Measurements from ENCODE around the gene ZNF438. TPM values are rescaled to one million over a fixed set of nuclear protein-coding genes. Genes with fewer than 3 reads are reported as not detected.
"Not testable (repeated sequence)": the region's sequence is repeated elsewhere in the genome, so short reads cannot be mapped to it uniquely, and the experiment has no call there.

Gene ZNF438
- total RNA-seq, 2 experiments from 2014 or later = 2.3 to 2.6 TPM

GRCh38 chr10:30959836-30960210 is 71.8 kb downstream of the ZNF438 start:
- Mint-ChIP-seq H3K9me3 (ENCODE audit: insufficient read depth) (no peaks in the 10 kb centered on the region), H3K27me3 (ENCODE audit: low read depth) (no peaks in the 10 kb centered on the region), H3K27ac (no peak overlapping the region), H3K36me3 (ENCODE audit: low read depth) (no peaks in the 10 kb centered on the region), H3K4me3 (no peak overlapping the region), H3K4me1 (ENCODE audit: low read depth) (peaks cover 4% of the 10 kb centered on the region)
- ChIA-PET POLR2A (no interaction called here), CTCF (no interaction called here)
- DNase-seq = no peak
- no peak for ATAC-seq

- H3K4me3 Mint-ChIP-seq; H3K27me3 Mint-ChIP-seq (ENCODE audit: low read depth); H3K4me1 Mint-ChIP-seq (ENCODE audit: low read depth); DNase-seq; CTCF ChIA-PET; POLR2A ChIA-PET; H3K9me3 Mint-ChIP-seq (ENCODE audit: insufficient read depth); H3K36me3 Mint-ChIP-seq (ENCODE audit: low read depth); H3K27ac Mint-ChIP-seq; ATAC-seq: not testable (repeated sequence)
Observed at GRCh38 chr10:30949218-30949617, 82.4 kb downstream of the ZNF438 start.

GRCh38 chr10:30944005-30944404 is 87.7 kb downstream of the ZNF438 start:
- CTCF ChIA-PET = no interaction called here
- no peak overlapping the region for H3K27ac Mint-ChIP-seq
- no peaks in the 10 kb centered on the region for H3K4me1 Mint-ChIP-seq (ENCODE audit: low read depth)
- DNase-seq (no peak), ATAC-seq (no peak)
- H3K4me3 Mint-ChIP-seq = no peak overlapping the region
- H3K9me3 Mint-ChIP-seq (ENCODE audit: insufficient read depth) = no peaks in the 10 kb centered on the region
- H3K27me3 Mint-ChIP-seq (ENCODE audit: low read depth) = no peaks in the 10 kb centered on the region
- peaks cover 8% of the 10 kb centered on the region for H3K36me3 Mint-ChIP-seq (ENCODE audit: low read depth)
- POLR2A ChIA-PET = no interaction called here

GRCh38 chr10:30943451-30943850 is 88.2 kb downstream of the ZNF438 start:
- ATAC-seq (no peak), DNase-seq (no peak)
- Mint-ChIP-seq H3K4me1 (ENCODE audit: low read depth) (no peaks in the 10 kb centered on the region), H3K36me3 (ENCODE audit: low read depth) (peaks cover 8% of the 10 kb centered on the region), H3K4me3 (no peak overlapping the region), H3K27ac (no peak overlapping the region), H3K27me3 (ENCODE audit: low read depth) (no peaks in the 10 kb centered on the region), H3K9me3 (ENCODE audit: insufficient read depth) (no peaks in the 10 kb centered on the region)
- ChIA-PET CTCF (no interaction called here), POLR2A (no interaction called here)

- POLR2A ChIA-PET = no interaction called here
- DNase-seq (no peak), ATAC-seq (no peak)
- Mint-ChIP-seq H3K4me3 (no peak overlapping the region), H3K36me3 (ENCODE audit: low read depth) (peaks cover 5% of the 10 kb centered on the region), H3K27me3 (ENCODE audit: low read depth) (no peaks in the 10 kb centered on the region), H3K9me3 (ENCODE audit: insufficient read depth) (no peaks in the 10 kb centered on the region), H3K4me1 (ENCODE audit: low read depth) (no peaks in the 10 kb centered on the region), H3K27ac (no peak overlapping the region)
- CTCF ChIA-PET = no interaction called here
Observed at GRCh38 chr10:30940256-30940655, 91.4 kb downstream of the ZNF438 start.

GRCh38 chr10:30939643-30940251 is 91.9 kb downstream of the ZNF438 start:
- DNase-seq (no peak), ATAC-seq (no peak)
- Mint-ChIP-seq H3K4me1 (ENCODE audit: low read depth) (no peaks in the 10 kb centered on the region), H3K27me3 (ENCODE audit: low read depth) (no peaks in the 10 kb centered on the region), H3K27ac (no peak overlapping the region), H3K9me3 (ENCODE audit: insufficient read depth) (no peaks in the 10 kb centered on the region), H3K4me3 (no peak overlapping the region), H3K36me3 (ENCODE audit: low read depth) (peaks cover 8% of the 10 kb centered on the region)
- POLR2A ChIA-PET = no interaction called here
- CTCF ChIA-PET = no interaction called here

- no peak for DNase-seq
- POLR2A ChIA-PET = no interaction called here
- no peak overlapping the region for H3K27ac Mint-ChIP-seq
- ATAC-seq = no peak
- CTCF ChIA-PET = no interaction called here
- H3K36me3 Mint-ChIP-seq (ENCODE audit: low read depth) = peaks cover 11% of the 10 kb centered on the region
- H3K4me1 Mint-ChIP-seq (ENCODE audit: low read depth) = no peaks in the 10 kb centered on the region
- H3K27me3 Mint-ChIP-seq (ENCODE audit: low read depth) = no peaks in the 10 kb centered on the region
- no peaks in the 10 kb centered on the region for H3K9me3 Mint-ChIP-seq (ENCODE audit: insufficient read depth)
- H3K4me3 Mint-ChIP-seq = no peak overlapping the region
Observed at GRCh38 chr10:30935078-30935477, 96.6 kb downstream of the ZNF438 start.

- Mint-ChIP-seq H3K4me1 (ENCODE audit: low read depth) (peaks cover 14% of the 10 kb centered on the region), H3K27ac (no peak overlapping the region), H3K27me3 (ENCODE audit: low read depth) (no peaks in the 10 kb centered on the region), H3K36me3 (ENCODE audit: low read depth) (peaks cover 15% of the 10 kb centered on the region), H3K9me3 (ENCODE audit: insufficient read depth) (no peaks in the 10 kb centered on the region), H3K4me3 (no peak overlapping the region)
- POLR2A ChIA-PET = no interaction called here
- CTCF ChIA-PET = interaction anchor here (1.2 kb wide), 1 partner anchor 9 kb away, joined by 3 read pairs; no protein-coding TSS in a partner anchor
- ATAC-seq (no peak), DNase-seq (no peak)
Observed at GRCh38 chr10:30931094-30931493, 100.6 kb downstream of the ZNF438 start.

GRCh38 chr10:30929901-30930520 is 101.7 kb downstream of the ZNF438 start:
- H3K27me3 Mint-ChIP-seq (ENCODE audit: low read depth) = no peaks in the 10 kb centered on the region
- CTCF ChIA-PET = interaction anchor here (0.6 to 1.2 kb wide), 2 partner anchors 57 to 146 kb away, joined by 3 to 4 read pairs; no protein-coding TSS in a partner anchor
- H3K36me3 Mint-ChIP-seq (ENCODE audit: low read depth) = peaks cover 9% of the 10 kb centered on the region
- ATAC-seq = no peak
- H3K27ac Mint-ChIP-seq = no peak overlapping the region
- no peak for DNase-seq
- H3K4me1 Mint-ChIP-seq (ENCODE audit: low read depth) = peaks cover 14% of the 10 kb centered on the region
- peaks cover 6% of the 10 kb centered on the region for H3K9me3 Mint-ChIP-seq (ENCODE audit: insufficient read depth)
- POLR2A ChIA-PET = interaction anchor here (0.6 to 1.1 kb wide), 2 partner anchors 102 to 245 kb away, joined by 3 read pairs; partner anchors contain the start of gene ZNF438
- H3K4me3 Mint-ChIP-seq = peak overlapping the region; percentile 64

GRCh38 chr10:30929311-30929729 is 102.3 kb downstream of the ZNF438 start:
- peaks cover 12% of the 10 kb centered on the region for H3K36me3 Mint-ChIP-seq (ENCODE audit: low read depth)
- ATAC-seq (peak; percentile 51), DNase-seq (peak; percentile 43)
- H3K4me1 Mint-ChIP-seq (ENCODE audit: low read depth) = peaks cover 14% of the 10 kb centered on the region
- H3K27ac Mint-ChIP-seq = peak overlapping the region; percentile 81
- POLR2A ChIA-PET = interaction anchor here (0.6 to 1.1 kb wide), 3 partner anchors 103 to 746 kb away, joined by 3 read pairs; partner anchors contain the start of gene ZNF438
- CTCF ChIA-PET = interaction anchor here (0.6 to 1.2 kb wide), 2 partner anchors 58 to 145 kb away, joined by 3 to 4 read pairs; no protein-coding TSS in a partner anchor
- H3K27me3 Mint-ChIP-seq (ENCODE audit: low read depth) = not testable (repeated sequence)
- peak overlapping the region; percentile 64 for H3K4me3 Mint-ChIP-seq
- peaks cover 11% of the 10 kb centered on the region for H3K9me3 Mint-ChIP-seq (ENCODE audit: insufficient read depth)

- ChIA-PET POLR2A (interaction anchor here (0.7 to 1.1 kb wide), 2 partner anchors 103 to 746 kb away, joined by 3 read pairs; partner anchors contain the start of gene ZNF438), CTCF (interaction anchor here (1.2 kb wide), 1 partner anchor 144 kb away, joined by 3 read pairs; no protein-coding TSS in a partner anchor)
- no peak for DNase-seq
- no peaks in the 10 kb centered on the region for H3K27me3 Mint-ChIP-seq (ENCODE audit: low read depth)
- peak; percentile 27 for ATAC-seq
- peaks cover 16% of the 10 kb centered on the region for H3K36me3 Mint-ChIP-seq (ENCODE audit: low read depth)
- peaks cover 16% of the 10 kb centered on the region for H3K9me3 Mint-ChIP-seq (ENCODE audit: insufficient read depth)
- peaks cover 14% of the 10 kb centered on the region for H3K4me1 Mint-ChIP-seq (ENCODE audit: low read depth)
- H3K27ac Mint-ChIP-seq = peak overlapping the region; percentile 81
- H3K4me3 Mint-ChIP-seq = peak overlapping the region; percentile 64
Observed at GRCh38 chr10:30928742-30929141, 102.9 kb downstream of the ZNF438 start.

GRCh38 chr10:30918651-30919050 is 113.0 kb downstream of the ZNF438 start:
- H3K36me3 Mint-ChIP-seq (ENCODE audit: low read depth) = no peaks in the 10 kb centered on the region
- H3K27ac Mint-ChIP-seq = no peak overlapping the region
- DNase-seq (no peak), ATAC-seq (no peak)
- ChIA-PET POLR2A (no interaction called here), CTCF (no interaction called here)
- H3K4me3 Mint-ChIP-seq = no peak overlapping the region
- no peaks in the 10 kb centered on the region for H3K27me3 Mint-ChIP-seq (ENCODE audit: low read depth)
- no peaks in the 10 kb centered on the region for H3K9me3 Mint-ChIP-seq (ENCODE audit: insufficient read depth)
- no peaks in the 10 kb centered on the region for H3K4me1 Mint-ChIP-seq (ENCODE audit: low read depth)

All from activated CD8-positive, alpha-beta T cell treated with anti-CD3 and anti-CD28 coated beads, Interleukin-2, amount 10 ng/mL, durations not matched to agents 7 days and 5 days (primary cell).